HFFc6 (cell line): ENCODE measurements around the gene EPG5. TPM values are rescaled to one million over a fixed set of nuclear protein-coding genes. Genes with fewer than 3 reads are reported as not detected.

ENCODE experiments used
- DNase-seq: peaks from one replicate; pipeline ENCODE4 v3.0.0-alpha.2; 2018
- H3K27ac Mint-ChIP-seq: 2 replicates; pipeline ENCODE4 v1.8.0; 2020; ENCODE audit warnings: mild to moderate bottlenecking, mixed read lengths
- H3K27me3 Mint-ChIP-seq: 2 replicates; pipeline ENCODE4 v1.8.0; 2021; ENCODE audit warnings: mild to moderate bottlenecking, moderate library complexity, mixed read lengths; ENCODE audit not compliant: insufficient read depth
- H3K36me3 Mint-ChIP-seq: 2 replicates; pipeline ENCODE4 v1.8.0; 2021; ENCODE audit warnings: low read depth, mixed read lengths
- H3K4me1 Mint-ChIP-seq: 2 replicates; pipeline ENCODE4 v1.8.0; 2020; ENCODE audit warnings: low read depth, mixed read lengths
- H3K4me3 Mint-ChIP-seq: 2 replicates; pipeline ENCODE4 v1.8.0; 2020; ENCODE audit warnings: mild to moderate bottlenecking, moderate library complexity, mixed read lengths
- H3K9me3 Mint-ChIP-seq: 2 replicates; pipeline ENCODE4 v1.8.0; 2020; ENCODE audit warnings: mild to moderate bottlenecking, mixed read lengths
- total RNA-seq, 6 experiments: library from RNA; stranded (reverse); fragmentation: NEBNext Ultra II Directional; extraction: Animal tissue kit (Norgen Biotek cat#: 25700); gene quantifications; 2 replicates in 1 of 6; 3 replicates in 5 of 6; pipeline ENCODE4 v1.2.3, GENCODE V29; 2021
- TF ChIP-seq, protein P1 (sequence below): fragments of 200-600 bp; sonication (generic); IDR thresholded peaks from 2 replicates; pipeline ENCODE4 v1.5.0; 2021; ENCODE audit warnings: antibody characterized with exemption, mild to moderate bottlenecking

EPG5 gene
- total RNA-seq, 6 experiments from 2014 or later: 36.8 to 63.6 (median 44.5) TPM

DNA sequence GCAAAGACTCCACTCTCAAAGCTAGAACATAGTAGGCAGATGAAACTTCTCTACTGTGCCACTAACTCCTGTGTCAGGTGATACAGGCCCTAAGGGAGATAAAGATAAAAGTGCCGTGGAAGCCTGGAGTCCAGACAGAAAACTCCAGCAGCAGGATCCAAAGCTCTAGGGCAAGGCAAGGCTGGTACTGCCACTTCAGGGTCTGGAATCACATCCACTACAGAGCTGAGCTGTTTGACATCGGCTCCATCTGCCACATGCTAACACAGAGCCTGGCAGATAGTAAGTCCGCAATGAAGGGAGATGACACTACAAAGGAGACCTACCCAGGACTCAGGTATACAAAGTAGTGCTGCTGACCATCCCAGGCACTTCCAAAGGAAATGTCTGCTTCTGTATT, 34.4 kb downstream of the EPG5 start:
- H3K36me3 Mint-ChIP-seq: peaks cover 25% of the 10 kb centered on the region
- TF ChIP-seq, protein P1, sequence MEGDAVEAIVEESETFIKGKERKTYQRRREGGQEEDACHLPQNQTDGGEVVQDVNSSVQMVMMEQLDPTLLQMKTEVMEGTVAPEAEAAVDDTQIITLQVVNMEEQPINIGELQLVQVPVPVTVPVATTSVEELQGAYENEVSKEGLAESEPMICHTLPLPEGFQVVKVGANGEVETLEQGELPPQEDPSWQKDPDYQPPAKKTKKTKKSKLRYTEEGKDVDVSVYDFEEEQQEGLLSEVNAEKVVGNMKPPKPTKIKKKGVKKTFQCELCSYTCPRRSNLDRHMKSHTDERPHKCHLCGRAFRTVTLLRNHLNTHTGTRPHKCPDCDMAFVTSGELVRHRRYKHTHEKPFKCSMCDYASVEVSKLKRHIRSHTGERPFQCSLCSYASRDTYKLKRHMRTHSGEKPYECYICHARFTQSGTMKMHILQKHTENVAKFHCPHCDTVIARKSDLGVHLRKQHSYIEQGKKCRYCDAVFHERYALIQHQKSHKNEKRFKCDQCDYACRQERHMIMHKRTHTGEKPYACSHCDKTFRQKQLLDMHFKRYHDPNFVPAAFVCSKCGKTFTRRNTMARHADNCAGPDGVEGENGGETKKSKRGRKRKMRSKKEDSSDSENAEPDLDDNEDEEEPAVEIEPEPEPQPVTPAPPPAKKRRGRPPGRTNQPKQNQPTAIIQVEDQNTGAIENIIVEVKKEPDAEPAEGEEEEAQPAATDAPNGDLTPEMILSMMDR: no peak
- H3K4me1 Mint-ChIP-seq: peaks cover 8% of the 10 kb centered on the region
- no peak for DNase-seq
- no peak overlapping the region for H3K4me3 Mint-ChIP-seq
- no peak overlapping the region for H3K27ac Mint-ChIP-seq
- no peaks in the 10 kb centered on the region for H3K9me3 Mint-ChIP-seq
- H3K27me3 Mint-ChIP-seq: no peaks in the 10 kb centered on the region

DNA sequence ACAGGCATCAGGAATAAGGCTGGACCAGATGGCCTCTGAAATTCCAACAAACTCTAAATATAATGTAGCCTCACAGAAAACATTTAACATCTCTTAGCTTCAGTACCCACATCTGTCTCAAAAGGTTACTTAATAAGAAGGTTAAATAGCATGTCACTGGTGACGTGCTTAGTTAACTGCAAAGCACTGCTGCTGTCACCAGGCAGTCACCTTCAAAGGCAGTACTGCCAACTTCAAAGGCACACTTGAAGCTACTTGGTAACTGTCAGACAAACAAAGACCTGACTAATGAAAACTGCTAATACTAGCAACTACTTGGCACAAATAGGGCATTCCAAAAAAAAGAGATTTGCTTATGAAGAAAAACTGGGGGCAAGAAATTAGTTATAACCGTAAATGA, 36.2 kb downstream of the EPG5 start:
- Mint-ChIP-seq H3K4me1 (peaks cover 13% of the 10 kb centered on the region), H3K27me3 (peaks cover under 1% of the 10 kb centered on the region; the same call in 1 of the 2 replicates), H3K27ac (no peak overlapping the region), H3K4me3 (no peak overlapping the region), H3K36me3 (peaks cover 32% of the 10 kb centered on the region), H3K9me3 (no peaks in the 10 kb centered on the region)
- no peak for DNase-seq
- TF ChIP-seq, protein P1: no peak

DNA sequence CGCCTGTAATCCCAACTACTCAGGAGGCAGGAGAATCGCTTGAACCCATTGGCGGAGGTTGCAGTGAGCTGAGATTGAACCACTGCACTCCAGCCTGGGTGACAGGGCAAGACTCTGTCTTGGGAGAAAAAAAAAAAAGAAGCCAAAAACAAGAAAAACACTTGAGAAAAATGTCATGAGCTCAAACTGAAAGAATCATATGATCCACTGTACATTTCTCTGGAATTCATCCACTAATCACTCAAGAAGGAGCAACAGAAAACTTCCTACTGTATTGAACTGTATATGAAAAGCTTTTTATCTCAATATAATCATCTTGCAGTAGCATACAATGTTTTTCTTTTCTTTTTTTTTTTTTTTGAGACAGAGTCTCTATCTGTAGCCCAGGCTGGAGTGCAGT, 40.4 kb downstream of the EPG5 start:
- no peak for DNase-seq
- no peak overlapping the region for H3K27ac Mint-ChIP-seq
- peaks cover 2% of the 10 kb centered on the region for H3K27me3 Mint-ChIP-seq
- H3K36me3 Mint-ChIP-seq: peaks cover 43% of the 10 kb centered on the region
- H3K9me3 Mint-ChIP-seq: no peaks in the 10 kb centered on the region
- peaks cover 19% of the 10 kb centered on the region for H3K4me1 Mint-ChIP-seq
- no peak overlapping the region for H3K4me3 Mint-ChIP-seq
- TF ChIP-seq, protein P1: no peak

DNA sequence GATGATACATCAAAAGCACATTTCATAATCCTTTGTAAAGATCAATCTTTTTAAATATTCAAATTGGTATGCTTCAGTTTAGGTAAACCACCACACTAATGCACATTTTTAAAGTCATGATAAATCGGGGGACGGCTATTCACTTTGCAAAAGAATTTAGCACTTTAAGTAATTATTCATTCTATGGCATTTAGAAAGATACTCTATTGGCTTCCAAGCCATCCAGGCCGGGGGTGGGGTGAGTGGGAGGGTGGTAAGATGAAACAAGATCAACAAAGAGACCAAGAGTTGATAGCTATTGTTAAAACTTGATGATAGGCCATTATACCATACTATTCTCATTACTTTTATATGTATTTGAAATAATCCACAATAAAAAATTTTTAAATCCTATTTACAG, 41.0 kb downstream of the EPG5 start:
- Mint-ChIP-seq H3K27ac (no peak overlapping the region), H3K4me3 (no peak overlapping the region), H3K4me1 (peaks cover 23% of the 10 kb centered on the region), H3K36me3 (peaks cover 44% of the 10 kb centered on the region), H3K27me3 (peaks cover 2% of the 10 kb centered on the region), H3K9me3 (no peaks in the 10 kb centered on the region)
- TF ChIP-seq, protein P1: no peak
- DNase-seq: no peak

DNA sequence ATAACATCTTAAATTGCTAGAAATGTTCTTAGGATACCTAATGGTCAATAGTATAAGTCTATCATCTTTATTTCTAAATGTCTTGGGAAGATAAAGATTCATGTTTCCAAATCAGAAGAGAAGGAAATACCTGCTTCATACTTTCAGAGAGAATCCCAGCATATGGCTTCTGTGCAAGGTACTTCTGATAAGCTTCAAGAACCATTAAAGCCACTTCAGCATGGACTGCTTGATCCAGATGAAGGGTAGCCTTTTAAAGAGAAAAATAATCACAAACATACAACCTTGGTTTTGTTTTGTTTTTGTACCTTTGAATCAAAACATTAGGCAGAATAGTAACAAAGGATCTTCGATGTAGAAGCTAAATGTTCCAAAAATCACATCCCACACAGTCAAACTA, 44.0 kb downstream of the EPG5 start:
- TF ChIP-seq, protein P1: no peak
- no peaks in the 10 kb centered on the region for H3K9me3 Mint-ChIP-seq
- peaks cover 50% of the 10 kb centered on the region for H3K36me3 Mint-ChIP-seq
- H3K27me3 Mint-ChIP-seq: peaks cover 4% of the 10 kb centered on the region
- H3K27ac Mint-ChIP-seq: no peak overlapping the region
- no peak overlapping the region for H3K4me3 Mint-ChIP-seq
- DNase-seq: no peak
- H3K4me1 Mint-ChIP-seq: peaks cover 37% of the 10 kb centered on the region

DNA sequence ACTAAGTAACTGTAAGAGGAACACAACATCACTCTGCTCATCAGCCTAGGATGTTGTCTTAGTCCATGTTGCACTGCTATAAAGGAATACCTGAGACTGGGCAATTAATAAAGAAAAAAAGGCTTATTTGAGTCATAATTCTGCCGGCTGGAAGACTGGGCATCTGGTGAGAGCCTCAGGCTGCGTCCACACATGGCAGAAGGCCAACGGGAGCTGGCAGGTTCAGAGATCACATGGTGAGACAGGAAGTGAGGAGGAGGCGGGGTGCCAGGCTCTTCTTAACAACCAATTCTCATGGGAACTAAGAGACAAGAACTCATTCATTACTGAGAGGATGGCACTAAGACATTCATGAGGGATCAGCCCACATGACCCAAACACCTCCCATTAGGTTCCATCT, 46.8 kb downstream of the EPG5 start:
- peaks cover 2% of the 10 kb centered on the region for H3K27me3 Mint-ChIP-seq
- H3K4me3 Mint-ChIP-seq: no peak overlapping the region
- no peaks in the 10 kb centered on the region for H3K9me3 Mint-ChIP-seq
- peaks cover 24% of the 10 kb centered on the region for H3K4me1 Mint-ChIP-seq
- H3K27ac Mint-ChIP-seq: peak overlapping the region; percentile 44
- H3K36me3 Mint-ChIP-seq: peaks cover 54% of the 10 kb centered on the region
- DNase-seq: peak; percentile 78
- TF ChIP-seq, protein P1: no peak
